Chondrocyte (in vitro differentiated cells): ENCODE results near the gene GPR17. TPM values are rescaled to one million over a fixed set of nuclear protein-coding genes. Genes with fewer than 3 reads are reported as not detected.

Source experiments
- DNase-seq: peaks from one replicate; pipeline ENCODE4 v3.0.0; 2021; ENCODE audit warnings: mixed read lengths, low spot score
- H3K27ac Mint-ChIP-seq: one replicate; pipeline ENCODE4 v1.8.0; 2021; ENCODE audit warnings: mild to moderate bottlenecking, moderate library complexity, mixed read lengths; ENCODE audit not compliant: unreplicated experiment
- H3K27me3 Mint-ChIP-seq: 2 replicates; pipeline ENCODE4 v1.8.0; 2021; ENCODE audit warnings: low read depth, mixed read lengths
- H3K36me3 Mint-ChIP-seq: 2 replicates; pipeline ENCODE4 v1.8.0; 2021; ENCODE audit warnings: low read depth, mixed read lengths
- H3K4me1 Mint-ChIP-seq: 2 replicates; pipeline ENCODE4 v1.8.0; 2021; ENCODE audit warnings: low read depth, mild to moderate bottlenecking, mixed read lengths
- H3K4me3 Mint-ChIP-seq: one replicate; pipeline ENCODE4 v1.8.0; 2021; ENCODE audit warnings: mild to moderate bottlenecking, moderate library complexity, mixed read lengths; ENCODE audit not compliant: unreplicated experiment
- H3K9me3 Mint-ChIP-seq: 2 replicates; pipeline ENCODE4 v1.8.0; 2021; ENCODE audit warnings: low read depth, mixed read lengths
- total RNA-seq: library from RNA; stranded (reverse); gene quantifications from 3 replicates; pipeline ENCODE4 v1.2.1, GENCODE V29; 2021
- TF ChIP-seq, protein P1 (sequence below): fragments of 200-600 bp; sonication (generic); IDR thresholded peaks from 2 replicates; pipeline ENCODE4 v1.5.0; 2021; ENCODE audit warnings: antibody characterized with exemption, mild to moderate bottlenecking, moderate library complexity

The GPR17 gene
- total RNA-seq, 1 donor from 2014 or later, result not detected

DNA sequence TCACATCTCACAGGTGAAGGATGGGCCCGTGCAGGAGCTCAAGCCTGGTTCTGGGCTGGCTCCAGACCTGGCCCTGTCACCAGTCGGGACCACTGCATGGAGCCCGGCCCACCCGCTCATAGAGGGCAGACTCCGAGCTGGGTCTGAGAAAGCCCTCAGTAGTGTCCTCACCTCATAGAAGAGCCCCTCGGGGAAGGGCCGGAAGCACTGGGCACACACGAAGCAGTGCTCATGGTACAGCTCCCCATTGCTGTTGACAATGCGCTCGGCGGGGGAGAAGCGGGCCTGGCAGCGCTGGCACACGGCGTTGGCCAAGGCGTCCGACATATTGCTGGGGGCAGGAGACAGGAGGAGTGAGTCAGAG is 11.3 kb downstream of the GPR17 start:
- peak; percentile 91 for DNase-seq
- Mint-ChIP-seq H3K27ac (no peak overlapping the region), H3K36me3 (peaks cover 10% of the 10 kb centered on the region), H3K4me3 (no peak overlapping the region), H3K27me3 (no peaks in the 10 kb centered on the region), H3K9me3 (no peaks in the 10 kb centered on the region), H3K4me1 (peaks cover 47% of the 10 kb centered on the region)
- TF ChIP-seq, protein P1, sequence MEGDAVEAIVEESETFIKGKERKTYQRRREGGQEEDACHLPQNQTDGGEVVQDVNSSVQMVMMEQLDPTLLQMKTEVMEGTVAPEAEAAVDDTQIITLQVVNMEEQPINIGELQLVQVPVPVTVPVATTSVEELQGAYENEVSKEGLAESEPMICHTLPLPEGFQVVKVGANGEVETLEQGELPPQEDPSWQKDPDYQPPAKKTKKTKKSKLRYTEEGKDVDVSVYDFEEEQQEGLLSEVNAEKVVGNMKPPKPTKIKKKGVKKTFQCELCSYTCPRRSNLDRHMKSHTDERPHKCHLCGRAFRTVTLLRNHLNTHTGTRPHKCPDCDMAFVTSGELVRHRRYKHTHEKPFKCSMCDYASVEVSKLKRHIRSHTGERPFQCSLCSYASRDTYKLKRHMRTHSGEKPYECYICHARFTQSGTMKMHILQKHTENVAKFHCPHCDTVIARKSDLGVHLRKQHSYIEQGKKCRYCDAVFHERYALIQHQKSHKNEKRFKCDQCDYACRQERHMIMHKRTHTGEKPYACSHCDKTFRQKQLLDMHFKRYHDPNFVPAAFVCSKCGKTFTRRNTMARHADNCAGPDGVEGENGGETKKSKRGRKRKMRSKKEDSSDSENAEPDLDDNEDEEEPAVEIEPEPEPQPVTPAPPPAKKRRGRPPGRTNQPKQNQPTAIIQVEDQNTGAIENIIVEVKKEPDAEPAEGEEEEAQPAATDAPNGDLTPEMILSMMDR, result no peak

DNA sequence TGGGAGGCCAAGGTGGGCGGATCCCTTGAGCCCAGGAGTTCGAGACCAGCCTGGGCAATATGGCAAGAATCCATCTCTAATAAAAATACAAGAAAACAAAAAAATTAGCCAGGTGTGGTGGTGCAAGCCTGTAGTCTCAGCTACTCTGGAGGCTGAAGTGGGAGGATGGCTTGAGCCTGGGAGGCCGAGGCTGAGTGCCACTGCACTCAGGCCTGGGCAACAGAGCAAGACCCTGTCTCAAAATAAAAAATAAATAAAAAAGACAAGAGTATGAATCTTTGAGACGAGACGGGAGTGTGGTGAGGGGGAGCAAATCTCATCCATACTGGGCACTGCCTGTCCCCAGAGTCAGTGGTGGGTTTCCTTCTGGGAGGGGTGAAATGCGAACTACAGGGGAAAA is 12.2 kb downstream of the GPR17 start:
- H3K27me3 Mint-ChIP-seq, result no peaks in the 10 kb centered on the region
- peak; percentile 12 for DNase-seq
- TF ChIP-seq, protein P1, result no peak
- peaks cover 8% of the 10 kb centered on the region for H3K36me3 Mint-ChIP-seq
- H3K4me3 Mint-ChIP-seq, result no peak overlapping the region
- H3K9me3 Mint-ChIP-seq, result no peaks in the 10 kb centered on the region
- peaks cover 48% of the 10 kb centered on the region for H3K4me1 Mint-ChIP-seq
- peak overlapping the region; percentile 57 for H3K27ac Mint-ChIP-seq

DNA sequence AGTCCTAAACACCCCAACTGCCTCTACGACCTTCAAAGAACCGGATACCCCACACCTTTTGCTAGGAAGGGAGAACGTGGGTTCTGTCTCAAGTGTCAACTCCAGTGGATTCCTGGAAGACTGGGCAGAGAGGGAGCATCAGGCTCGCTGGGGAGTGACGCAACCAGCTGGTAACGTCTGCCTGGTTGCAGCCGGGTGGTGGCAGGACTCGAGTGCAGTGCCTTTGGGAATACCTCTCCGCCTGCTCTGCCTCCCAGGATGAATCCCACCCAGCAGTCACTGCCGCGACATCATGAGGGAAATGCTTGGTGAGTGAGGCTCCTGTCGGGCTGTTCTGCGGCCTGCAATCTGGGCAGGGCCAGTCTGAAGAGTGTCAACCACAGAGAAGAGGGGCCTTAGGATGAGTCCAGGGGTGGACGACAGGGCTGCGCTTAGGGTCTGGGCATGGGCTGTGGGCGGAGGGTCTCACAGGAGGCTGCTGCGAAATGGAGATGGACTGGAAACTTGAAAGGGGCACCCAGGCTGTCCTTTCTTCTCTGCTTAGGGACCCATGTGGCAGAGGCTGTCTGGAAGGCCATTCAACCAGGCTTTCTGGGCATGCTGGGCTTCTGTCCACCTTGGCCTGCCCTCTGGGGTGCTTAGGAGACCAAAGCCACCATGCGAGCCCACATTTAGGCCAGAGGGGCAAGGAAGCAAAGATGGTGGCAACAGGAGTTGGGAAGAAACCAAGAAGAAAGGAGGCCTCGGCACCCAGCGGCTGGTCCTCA is 12.9 kb downstream of the GPR17 start:
- Mint-ChIP-seq H3K4me1 (peaks cover 51% of the 10 kb centered on the region), H3K4me3 (no peak overlapping the region), H3K27ac (peak overlapping the region; percentile 87), H3K9me3 (no peaks in the 10 kb centered on the region), H3K36me3 (peaks cover 3% of the 10 kb centered on the region), H3K27me3 (no peaks in the 10 kb centered on the region)
- DNase-seq, result peak; percentile 83
- TF ChIP-seq, protein P1, result no peak

DNA sequence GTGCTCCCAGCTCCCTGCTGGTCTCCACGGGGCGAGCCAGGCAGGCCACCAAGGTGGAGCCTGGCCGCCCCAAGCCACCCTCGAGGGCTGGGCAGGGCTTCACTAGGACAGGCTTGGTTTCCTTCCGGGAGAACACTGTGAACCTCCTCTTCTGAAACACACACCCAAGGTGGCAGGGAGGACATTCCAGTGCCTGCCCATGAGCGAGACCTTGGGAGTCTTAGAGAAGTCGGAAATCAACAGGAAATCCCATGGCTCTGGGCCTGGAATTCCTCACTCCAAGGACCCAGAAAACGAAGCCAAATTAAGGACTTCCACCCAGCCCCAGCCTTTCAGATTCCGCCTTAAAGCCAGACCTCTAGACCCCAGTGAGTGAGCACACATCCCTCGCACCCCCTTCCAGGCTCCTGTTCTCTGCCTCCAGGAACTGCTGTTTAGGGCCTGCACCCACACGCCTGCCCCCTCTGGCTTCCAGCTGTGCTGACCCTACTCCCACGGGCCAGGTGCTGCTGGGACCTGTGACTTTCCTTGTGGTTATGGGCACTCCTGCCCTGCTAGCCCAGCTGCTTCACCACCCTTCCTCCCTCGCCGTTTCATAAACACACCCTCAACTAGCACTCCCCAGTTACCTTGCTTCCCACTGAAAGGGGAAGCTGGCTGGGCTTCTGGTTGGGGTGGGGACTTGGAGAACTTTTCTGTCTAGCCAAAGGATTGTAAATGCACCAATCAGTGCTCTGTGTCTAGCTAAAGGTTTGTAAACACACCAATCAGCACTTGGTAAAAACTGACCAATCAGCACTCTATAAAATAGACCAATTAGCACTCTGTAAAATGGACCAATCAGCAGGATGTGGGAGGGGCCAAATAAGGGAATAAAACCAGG is 13.7 kb downstream of the GPR17 start:
- Mint-ChIP-seq H3K4me3 (no peak overlapping the region), H3K36me3 (peaks cover 2% of the 10 kb centered on the region), H3K4me1 (peaks cover 55% of the 10 kb centered on the region), H3K27me3 (no peaks in the 10 kb centered on the region), H3K27ac (peak overlapping the region; percentile 79), H3K9me3 (no peaks in the 10 kb centered on the region)
- TF ChIP-seq, protein P1, result no peak
- peak; percentile 63 for DNase-seq

DNA sequence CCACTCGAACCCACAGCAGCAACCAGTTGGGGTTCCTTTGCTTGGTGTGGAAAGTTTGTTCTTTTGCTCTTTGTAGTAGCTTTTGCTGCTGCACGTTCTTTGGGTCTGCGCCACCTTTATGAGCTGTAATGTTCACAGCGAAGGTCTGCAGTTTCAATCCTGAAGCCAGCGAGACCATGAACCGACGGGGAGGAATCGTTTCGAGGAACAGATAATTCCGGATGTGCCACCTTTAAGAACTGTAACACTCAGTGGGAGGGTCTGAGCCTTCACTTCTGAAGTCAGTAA is 14.3 kb downstream of the GPR17 start:
- H3K27me3 Mint-ChIP-seq, result no peaks in the 10 kb centered on the region
- TF ChIP-seq, protein P1, result no peak
- peaks cover 61% of the 10 kb centered on the region for H3K4me1 Mint-ChIP-seq
- peaks cover 2% of the 10 kb centered on the region for H3K36me3 Mint-ChIP-seq
- peak overlapping the region; percentile 60 for H3K27ac Mint-ChIP-seq
- no peak overlapping the region for H3K4me3 Mint-ChIP-seq
- peak; percentile 29 for DNase-seq
- H3K9me3 Mint-ChIP-seq, result no peaks in the 10 kb centered on the region
